Stomach (tissue), 4 donors: ENCODE data around the gene ABCB8.

Experiments used
- CTCF ChIP-seq, 7 experiments: fragments of 450-650 bp in 4 of 7; fragments of 200-600 bp in 3 of 7; sonication (generic) in 3 of 7; IDR thresholded peaks; one replicate each; pipeline ENCODE4 v1.5.1; 2016 to 2019; ENCODE audit warnings: antibody characterized with exemption in 7 of 7, control low read depth in 2 of 7, mild to moderate bottlenecking in 1 of 7
- EP300 ChIP-seq: sonication (generic); formaldehyde crosslinking; IDR thresholded peaks from one replicate; pipeline ENCODE4 v1.6.1; 2017; ENCODE audit warnings: antibody characterized with exemption
- POLR2A ChIP-seq, 4 donors: fragments of 450-650 bp; IDR thresholded peaks; one replicate each; pipeline ENCODE4 v1.6.1; 2016; ENCODE audit warnings: antibody characterized with exemption in 4 of 4, control low read depth in 2 of 4, mild to moderate bottlenecking in 1 of 4, moderate library complexity in 1 of 4
- POLR2AphosphoS5 ChIP-seq, 3 donors: sonication (generic); formaldehyde crosslinking; IDR thresholded peaks; one replicate each; pipeline ENCODE4 v1.6.1; 2016; ENCODE audit warnings: antibody characterized with exemption in 3 of 3

DNA sequence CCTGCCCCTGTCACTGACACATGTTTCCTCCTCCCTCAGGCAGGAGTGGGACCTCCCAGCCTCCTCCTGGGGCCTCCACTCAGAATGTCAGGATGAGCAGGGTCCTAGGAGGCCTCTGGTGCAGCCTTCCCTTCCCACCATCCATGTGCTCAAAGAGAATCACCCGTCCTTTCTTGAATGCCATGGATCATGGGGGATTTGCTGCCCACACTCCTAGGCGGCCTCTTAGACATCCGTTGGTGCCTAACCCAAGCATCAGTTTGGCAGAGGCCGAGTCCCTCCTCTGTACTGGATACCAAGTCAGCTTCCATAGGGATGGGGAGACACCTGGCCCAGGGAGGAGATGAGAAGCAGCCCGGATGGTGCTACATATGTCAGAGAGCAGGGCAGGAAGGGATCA is 30.4 kb upstream of the ABCB8 start:
- TF ChIP-seq CTCF (IDR thresholded peaks at IDR 0.05) (no peak), POLR2AphosphoS5 (IDR thresholded peaks at IDR 0.05) (no peak), EP300 (no peak), POLR2A (IDR thresholded peaks at IDR 0.05) (no peak)
